Measurements from ENCODE around the gene CENPS.
"Not testable (repeated sequence)": the region's sequence is repeated elsewhere in the genome, so short reads cannot be mapped to it uniquely, and the experiment has no call there.

The CENPS gene

GRCh38 chr1:10419351-10419750, 10.9 kb upstream of the CENPS start:
- no peak for DNase-seq (ENCODE audit: low spot score)

GRCh38 chr1:10421637-10422036, 8.6 kb upstream of the CENPS start:
- DNase-seq (ENCODE audit: low spot score): no peak

- peak; percentile 72 for DNase-seq (ENCODE audit: low spot score)
Measured at GRCh38 chr1:10424034-10424433, 6.2 kb upstream of the CENPS start.

GRCh38 chr1:10424651-10425050, 5.6 kb upstream of the CENPS start:
- DNase-seq (ENCODE audit: low spot score): no peak

- DNase-seq (ENCODE audit: low spot score): not testable (repeated sequence)
Measured at GRCh38 chr1:10425826-10426534, 4.3 kb upstream of the CENPS start.

- DNase-seq (ENCODE audit: low spot score): not testable (repeated sequence)
Measured at GRCh38 chr1:10426535-10426848, 3.7 kb upstream of the CENPS start.

- DNase-seq (ENCODE audit: low spot score): no peak
Measured at GRCh38 chr1:10428984-10429383, 1.2 kb upstream of the CENPS start.

GRCh38 chr1:10429868-10430215, 391 bp upstream of the CENPS start:
- no peak for DNase-seq (ENCODE audit: low spot score)

GRCh38 chr1:10431070-10431730, 967 bp downstream of the CENPS start:
- peak; percentile 35 for DNase-seq (ENCODE audit: low spot score)

- no peak for DNase-seq (ENCODE audit: low spot score)
Measured at GRCh38 chr1:10432910-10433700, 2.9 kb downstream of the CENPS start.

GRCh38 chr1:10433790-10434189, 3.6 kb downstream of the CENPS start:
- DNase-seq (ENCODE audit: low spot score): no peak

GRCh38 chr1:10434590-10434989, 4.4 kb downstream of the CENPS start:
- no peak for DNase-seq (ENCODE audit: low spot score)

- DNase-seq (ENCODE audit: low spot score): no peak
Measured at GRCh38 chr1:10437052-10437451, 6.8 kb downstream of the CENPS start.

GRCh38 chr1:10438677-10439163, 8.5 kb downstream of the CENPS start:
- no peak for DNase-seq (ENCODE audit: low spot score)

- no peak for DNase-seq (ENCODE audit: low spot score)
Measured at GRCh38 chr1:10440305-10440704, 10.1 kb downstream of the CENPS start.

- no peak for DNase-seq (ENCODE audit: low spot score)
Measured at GRCh38 chr1:10440794-10441193, 10.6 kb downstream of the CENPS start.

- DNase-seq (ENCODE audit: low spot score): no peak
Measured at GRCh38 chr1:10444248-10444647, 14.0 kb downstream of the CENPS start.

GRCh38 chr1:10444795-10445397, 14.7 kb downstream of the CENPS start:
- no peak for DNase-seq (ENCODE audit: low spot score)

- no peak for DNase-seq (ENCODE audit: low spot score)
Measured at GRCh38 chr1:10446790-10447422, 16.7 kb downstream of the CENPS start.

GRCh38 chr1:10449751-10450150, 19.5 kb downstream of the CENPS start, which contains the start of gene CORT:
CORT (plus strand) TSS chr1:10450031; CDS start chr1:10450224, 193 bp downstream.
- DNase-seq (ENCODE audit: low spot score): no peak

- peak; percentile 18 for DNase-seq (ENCODE audit: low spot score)
Measured at GRCh38 chr1:10450156-10450814, 20.1 kb downstream of the CENPS start.

Measured in AG20443 (cell line).